ENCODE measurements around the gene SLC35F3. TPM values are rescaled to one million over a fixed set of nuclear protein-coding genes. Genes with fewer than 3 reads are reported as not detected.
"Not testable (repeated sequence)": the region's sequence is repeated elsewhere in the genome, so short reads cannot be mapped to it uniquely, and the experiment has no call there.

Gene SLC35F3
- total RNA-seq, 1 donor from 2014 or later, result 1.6 TPM

DNA sequence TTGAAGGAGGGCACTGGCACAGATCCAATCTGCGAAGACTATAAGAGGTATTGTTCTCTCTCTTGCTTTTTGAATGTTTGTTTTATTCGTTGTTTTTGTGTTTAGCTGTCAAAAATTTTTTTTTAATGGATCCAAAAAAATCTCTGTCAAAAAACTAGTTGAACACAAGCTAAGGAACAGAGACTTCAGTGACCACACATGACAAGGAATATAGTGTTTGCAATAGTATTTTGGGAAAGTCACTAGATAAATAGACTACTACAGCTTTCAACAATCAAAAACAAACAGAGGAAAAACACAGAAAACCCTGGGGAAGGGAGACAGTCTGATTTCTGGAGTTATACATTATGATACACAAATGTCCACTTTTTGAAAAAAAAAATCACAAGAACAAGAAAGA lies 431.9 kb downstream of the SLC35F3 start:
- DNase-seq (ENCODE audit: low read depth), result no peak
- H3K4me3 ChIP-seq (ENCODE audit: low read depth, low read length), result no peak overlapping the region
- TF ChIP-seq, protein P1, sequence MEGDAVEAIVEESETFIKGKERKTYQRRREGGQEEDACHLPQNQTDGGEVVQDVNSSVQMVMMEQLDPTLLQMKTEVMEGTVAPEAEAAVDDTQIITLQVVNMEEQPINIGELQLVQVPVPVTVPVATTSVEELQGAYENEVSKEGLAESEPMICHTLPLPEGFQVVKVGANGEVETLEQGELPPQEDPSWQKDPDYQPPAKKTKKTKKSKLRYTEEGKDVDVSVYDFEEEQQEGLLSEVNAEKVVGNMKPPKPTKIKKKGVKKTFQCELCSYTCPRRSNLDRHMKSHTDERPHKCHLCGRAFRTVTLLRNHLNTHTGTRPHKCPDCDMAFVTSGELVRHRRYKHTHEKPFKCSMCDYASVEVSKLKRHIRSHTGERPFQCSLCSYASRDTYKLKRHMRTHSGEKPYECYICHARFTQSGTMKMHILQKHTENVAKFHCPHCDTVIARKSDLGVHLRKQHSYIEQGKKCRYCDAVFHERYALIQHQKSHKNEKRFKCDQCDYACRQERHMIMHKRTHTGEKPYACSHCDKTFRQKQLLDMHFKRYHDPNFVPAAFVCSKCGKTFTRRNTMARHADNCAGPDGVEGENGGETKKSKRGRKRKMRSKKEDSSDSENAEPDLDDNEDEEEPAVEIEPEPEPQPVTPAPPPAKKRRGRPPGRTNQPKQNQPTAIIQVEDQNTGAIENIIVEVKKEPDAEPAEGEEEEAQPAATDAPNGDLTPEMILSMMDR (conservative IDR thresholded peaks at IDR 0.05; ENCODE audit: low read depth, low read length), result no peak

- H3K4me3 ChIP-seq (ENCODE audit: low read depth, low read length), result no peak overlapping the region
- no peak for DNase-seq (ENCODE audit: low read depth)
- TF ChIP-seq, protein P1 (conservative IDR thresholded peaks at IDR 0.05; ENCODE audit: low read depth, low read length), result no peak
These were observed 432.8 kb downstream of the SLC35F3 start for GRCh38 chr1:234337233-234337632.

DNA sequence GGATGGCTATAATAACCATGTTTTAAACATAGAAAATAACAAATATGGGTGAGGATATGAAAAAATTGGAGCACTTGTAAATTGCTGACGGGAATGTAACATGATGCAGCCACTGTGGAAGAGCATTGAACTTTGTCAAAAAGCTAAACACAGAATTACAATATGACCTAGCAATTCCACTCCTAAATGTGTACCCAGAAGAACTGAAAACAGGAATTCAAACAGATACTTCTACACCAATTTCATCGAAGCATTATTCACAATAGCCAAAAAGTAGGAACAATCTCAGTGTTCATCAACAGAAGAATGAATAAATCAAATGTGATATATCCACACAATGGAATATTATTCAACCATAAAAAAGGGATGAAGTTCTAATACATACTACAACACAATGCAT lies 436.1 kb downstream of the SLC35F3 start:
- TF ChIP-seq, protein P1 (conservative IDR thresholded peaks at IDR 0.05; ENCODE audit: low read depth, low read length), result no peak
- no peak overlapping the region for H3K4me3 ChIP-seq (ENCODE audit: low read depth, low read length)
- DNase-seq (ENCODE audit: low read depth), result no peak

DNA sequence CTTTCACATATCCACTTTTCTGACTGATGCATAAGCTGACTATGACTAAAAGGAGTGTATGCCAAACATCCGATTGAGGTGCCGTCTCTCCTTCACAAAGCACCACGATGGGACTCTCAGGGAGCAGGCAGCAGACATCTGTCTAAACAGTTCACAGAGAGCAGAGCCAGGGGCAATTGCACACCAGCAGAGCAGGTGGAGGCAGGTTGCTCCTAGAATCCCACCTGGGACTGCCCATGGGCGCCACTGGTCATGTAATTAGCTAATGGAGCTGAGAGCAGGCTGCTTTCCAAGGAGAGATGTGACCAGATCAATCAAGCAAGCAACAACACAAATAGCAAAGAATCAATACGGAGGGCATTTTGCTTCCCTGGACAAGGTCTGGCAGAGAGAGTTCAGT lies 438.3 kb downstream of the SLC35F3 start:
- no peak for DNase-seq (ENCODE audit: low read depth)
- no peak overlapping the region for H3K4me3 ChIP-seq (ENCODE audit: low read depth, low read length)
- TF ChIP-seq, protein P1 (conservative IDR thresholded peaks at IDR 0.05; ENCODE audit: low read depth, low read length), result no peak

DNA sequence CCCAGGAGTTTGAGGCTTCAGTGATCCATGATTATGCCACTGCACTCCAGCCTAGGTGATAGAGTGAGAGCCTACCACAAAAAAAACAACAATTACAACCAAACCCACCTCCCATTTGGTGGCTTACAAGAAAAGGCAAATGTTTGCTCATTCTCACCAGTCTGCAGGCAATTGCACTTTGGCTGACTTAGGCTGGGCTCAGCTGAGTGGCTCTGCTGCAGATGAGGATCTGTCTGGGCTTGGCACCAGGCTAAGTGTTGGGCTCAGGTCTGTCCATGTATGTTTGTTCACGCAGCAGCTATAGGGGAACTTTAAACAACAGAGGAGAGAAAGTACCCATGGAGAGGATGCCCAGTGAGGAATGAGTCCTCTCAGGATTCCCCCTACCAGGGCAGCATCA lies 440.8 kb downstream of the SLC35F3 start:
- TF ChIP-seq, protein P1 (conservative IDR thresholded peaks at IDR 0.05; ENCODE audit: low read depth, low read length), result no peak
- DNase-seq (ENCODE audit: low read depth), result no peak
- no peak overlapping the region for H3K4me3 ChIP-seq (ENCODE audit: low read depth, low read length)

DNA sequence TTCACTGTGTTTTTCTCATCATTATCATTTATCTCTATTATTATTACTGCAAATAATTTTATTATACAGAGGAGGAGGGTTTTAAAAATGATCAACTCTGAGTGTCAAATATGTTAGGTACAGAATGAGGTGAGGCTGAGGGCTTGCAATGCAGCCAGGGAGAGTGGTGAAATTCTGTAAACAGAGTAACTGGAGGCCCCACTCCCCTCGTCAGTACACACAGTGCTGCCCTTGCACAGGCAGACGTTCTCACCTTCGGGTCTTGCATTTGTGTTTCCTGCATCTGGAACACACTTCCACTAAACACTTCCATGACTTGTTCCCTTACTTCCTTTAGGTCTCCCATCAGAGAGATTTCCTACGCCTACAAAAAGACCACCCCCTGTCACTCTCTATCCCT lies 444.5 kb downstream of the SLC35F3 start:
- TF ChIP-seq, protein P1 (conservative IDR thresholded peaks at IDR 0.05; ENCODE audit: low read depth, low read length), result no peak
- no peak overlapping the region for H3K4me3 ChIP-seq (ENCODE audit: low read depth, low read length)
- DNase-seq (ENCODE audit: low read depth), result no peak

DNA sequence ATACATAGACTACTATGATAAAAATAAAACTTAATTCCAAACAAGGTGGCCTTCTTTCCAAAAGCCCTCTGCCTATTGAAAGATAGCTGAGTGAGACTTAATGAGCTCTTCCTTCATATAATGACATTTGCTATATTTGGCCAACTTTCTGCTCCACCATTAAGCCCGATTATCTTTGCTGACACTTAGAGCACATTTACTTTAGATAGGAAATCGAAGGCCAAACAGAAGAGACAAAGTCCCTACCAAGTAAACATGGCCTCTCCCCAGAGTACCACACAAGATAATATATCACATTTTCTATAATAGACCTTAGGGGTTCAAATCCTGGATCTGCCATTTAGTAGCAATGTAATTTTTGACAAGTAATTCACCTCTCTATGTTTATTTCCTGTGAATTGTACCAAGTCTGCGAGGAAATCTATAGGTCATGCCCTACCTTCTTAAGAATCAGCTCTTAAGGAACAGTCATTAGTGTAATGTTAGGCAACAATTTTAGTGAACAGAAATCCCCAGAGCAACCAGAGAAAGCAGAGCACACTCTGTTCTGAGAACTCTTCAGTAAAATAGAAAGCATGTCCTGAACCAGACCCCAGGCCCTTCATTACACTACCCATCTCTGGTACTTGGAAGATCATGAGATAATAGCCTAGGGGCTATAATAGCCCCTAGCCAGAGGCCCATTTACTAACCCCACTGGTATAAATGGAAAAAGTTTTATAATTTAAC lies 451.5 kb downstream of the SLC35F3 start:
- H3K4me3 ChIP-seq (ENCODE audit: low read depth, low read length), result no peak overlapping the region
- DNase-seq (ENCODE audit: low read depth), result no peak
- TF ChIP-seq, protein P1 (conservative IDR thresholded peaks at IDR 0.05; ENCODE audit: low read depth, low read length), result no peak

GRCh38 chr1:234356615-234357269 lies 452.3 kb downstream of the SLC35F3 start:
- not testable (repeated sequence) for DNase-seq (ENCODE audit: low read depth)
- peak overlapping the region; percentile 52 for H3K4me3 ChIP-seq (ENCODE audit: low read depth, low read length)
